Peyer's patch (tissue), 4 donors: Measurements from ENCODE around the gene LRRC15. TPM values are rescaled to one million over a fixed set of nuclear protein-coding genes. Genes with fewer than 3 reads are reported as not detected.

ENCODE experiments used
- DNase-seq, 3 donors: peaks; one replicate each; pipeline ENCODE4 v3.0.0-alpha.2; 2017 to 2019
- H3K27ac ChIP-seq, 4 donors: fragments of 200-600 bp; sonication (generic); one replicate each; pipeline ENCODE4 v1.5.1; 2016 to 2019
- H3K27me3 ChIP-seq, 2 donors: fragments of 200-600 bp; sonication (generic); one replicate each; pipeline ENCODE4 v1.5.1; 2019
- H3K36me3 ChIP-seq, 3 donors: fragments of 200-600 bp; sonication (generic); one replicate each; pipeline ENCODE4 v1.5.1; 2016 to 2019
- H3K4me1 ChIP-seq, 4 donors: fragments of 200-600 bp; sonication (generic); one replicate each; pipeline ENCODE4 v1.5.1; 2016 to 2019
- H3K4me3 ChIP-seq, 4 donors: fragments of 200-600 bp; sonication (generic); 1 replicate in 3 of 4; 2 replicates in 1 of 4; pipeline ENCODE4 v1.5.1; 2016 to 2019; ENCODE audit warnings: mild to moderate bottlenecking in 1 of 4
- H3K9me3 ChIP-seq, 4 donors: fragments of 200-600 bp; sonication (generic); one replicate each; pipeline ENCODE4 v1.5.1; 2016 to 2019; ENCODE audit warnings: mild to moderate bottlenecking in 1 of 4
- POLR2A ChIP-seq, 2 donors: fragments of 450-650 bp; IDR thresholded peaks; one replicate each; pipeline ENCODE4 v1.5.1; 2017; ENCODE audit warnings: antibody characterized with exemption in 2 of 2, mild to moderate bottlenecking in 2 of 2, moderate library complexity in 2 of 2
- total RNA-seq, 4 donors: library from RNA; depleted of rRNA; stranded (reverse); fragments of >200 nt; gene quantifications; one replicate each; pipeline ENCODE4 v1.1.0, GENCODE V29; 2016
- TF ChIP-seq, protein P1 (sequence below), 6 experiments: fragments of 450-650 bp in 4 of 6; fragments of 200-600 bp in 2 of 6; sonication (generic) in 1 of 6; IDR thresholded peaks; one replicate each; pipeline ENCODE4 v1.5.1; 2017 to 2019; ENCODE audit warnings: antibody characterized with exemption in 6 of 6, mild to moderate bottlenecking in 3 of 6, moderate library complexity in 1 of 6

The LRRC15 gene
- total RNA-seq, 4 donors from 2014 or later: 0.28 TPM; not detected in 3

- no peak for DNase-seq
- TF ChIP-seq POLR2A (IDR thresholded peaks at IDR 0.05): no peak
- TF ChIP-seq, protein P1, sequence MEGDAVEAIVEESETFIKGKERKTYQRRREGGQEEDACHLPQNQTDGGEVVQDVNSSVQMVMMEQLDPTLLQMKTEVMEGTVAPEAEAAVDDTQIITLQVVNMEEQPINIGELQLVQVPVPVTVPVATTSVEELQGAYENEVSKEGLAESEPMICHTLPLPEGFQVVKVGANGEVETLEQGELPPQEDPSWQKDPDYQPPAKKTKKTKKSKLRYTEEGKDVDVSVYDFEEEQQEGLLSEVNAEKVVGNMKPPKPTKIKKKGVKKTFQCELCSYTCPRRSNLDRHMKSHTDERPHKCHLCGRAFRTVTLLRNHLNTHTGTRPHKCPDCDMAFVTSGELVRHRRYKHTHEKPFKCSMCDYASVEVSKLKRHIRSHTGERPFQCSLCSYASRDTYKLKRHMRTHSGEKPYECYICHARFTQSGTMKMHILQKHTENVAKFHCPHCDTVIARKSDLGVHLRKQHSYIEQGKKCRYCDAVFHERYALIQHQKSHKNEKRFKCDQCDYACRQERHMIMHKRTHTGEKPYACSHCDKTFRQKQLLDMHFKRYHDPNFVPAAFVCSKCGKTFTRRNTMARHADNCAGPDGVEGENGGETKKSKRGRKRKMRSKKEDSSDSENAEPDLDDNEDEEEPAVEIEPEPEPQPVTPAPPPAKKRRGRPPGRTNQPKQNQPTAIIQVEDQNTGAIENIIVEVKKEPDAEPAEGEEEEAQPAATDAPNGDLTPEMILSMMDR (IDR thresholded peaks at IDR 0.05): no peak
- H3K27ac ChIP-seq: no peak overlapping the region
These were observed 44.7 kb downstream of the LRRC15 start for GRCh38 chr3:194324823-194325327.

GRCh38 chr3:194323785-194324735 is 45.5 kb downstream of the LRRC15 start:
- Histone ChIP-seq H3K9me3 (no peaks in the 10 kb centered on the region), H3K4me3 (peak overlapping the region in 3 of 4 donors; percentile 29 to 43 (median 43)), H3K4me1 (peaks cover 0 to 11% (median 0%) of the 10 kb centered on the region in 4 donors), H3K27me3 (no peaks in the 10 kb centered on the region), H3K36me3 (no peaks in the 10 kb centered on the region), H3K27ac (peak overlapping the region in 2 of 4 donors; percentile 5 to 48)
- DNase-seq: peak; percentile 24 to 70 (median 59)
- TF ChIP-seq POLR2A (IDR thresholded peaks at IDR 0.05): no peak
- TF ChIP-seq, protein P1 (IDR thresholded peaks at IDR 0.05): no peak

More at GRCh38 chr3:194324823-194325327, 44.7 kb downstream of the LRRC15 start:
- Histone ChIP-seq H3K4me3 (no peak overlapping the region), H3K9me3 (no peaks in the 10 kb centered on the region), H3K36me3 (no peaks in the 10 kb centered on the region), H3K4me1 (peaks cover 0 to 11% (median 0%) of the 10 kb centered on the region in 4 donors), H3K27me3 (no peaks in the 10 kb centered on the region)

DNA sequence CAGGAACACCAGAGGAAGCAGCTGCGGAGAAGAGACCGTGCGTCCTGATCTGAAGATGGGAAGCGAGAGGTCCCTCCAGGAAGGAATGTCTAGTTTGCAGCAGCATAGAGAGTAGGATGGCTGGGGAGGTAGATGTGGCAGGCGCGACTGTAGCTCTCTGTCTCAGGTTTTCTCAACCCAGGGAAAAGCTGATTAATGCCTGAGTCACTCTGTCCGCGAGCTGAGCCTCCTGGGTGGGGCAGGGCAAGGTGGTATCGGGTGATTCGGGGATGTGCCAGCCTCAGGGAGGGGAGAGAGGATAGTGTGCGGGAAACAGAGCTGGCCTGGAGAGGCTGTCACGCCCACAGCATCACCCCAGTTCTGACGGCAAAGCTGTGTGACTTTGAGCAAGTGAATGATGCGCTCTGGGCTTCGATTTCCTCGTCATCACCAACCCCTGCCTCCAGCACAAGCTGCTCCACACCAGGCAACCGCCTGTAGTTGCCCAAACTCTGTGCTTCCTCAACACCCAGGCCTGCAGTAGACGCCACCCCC is 46.8 kb downstream of the LRRC15 start:
- H3K4me1 ChIP-seq: peaks cover 0 to 11% (median 0%) of the 10 kb centered on the region in 4 donors
- H3K27ac ChIP-seq: no peak overlapping the region
- no peaks in the 10 kb centered on the region for H3K36me3 ChIP-seq
- no peak overlapping the region for H3K4me3 ChIP-seq
- no peak for TF ChIP-seq POLR2A (IDR thresholded peaks at IDR 0.05)
- TF ChIP-seq, protein P1 (IDR thresholded peaks at IDR 0.05): no peak
- peaks cover 0 to 7% (median 0%) of the 10 kb centered on the region in 4 donors for H3K9me3 ChIP-seq
- no peak for DNase-seq
- H3K27me3 ChIP-seq: no peaks in the 10 kb centered on the region

DNA sequence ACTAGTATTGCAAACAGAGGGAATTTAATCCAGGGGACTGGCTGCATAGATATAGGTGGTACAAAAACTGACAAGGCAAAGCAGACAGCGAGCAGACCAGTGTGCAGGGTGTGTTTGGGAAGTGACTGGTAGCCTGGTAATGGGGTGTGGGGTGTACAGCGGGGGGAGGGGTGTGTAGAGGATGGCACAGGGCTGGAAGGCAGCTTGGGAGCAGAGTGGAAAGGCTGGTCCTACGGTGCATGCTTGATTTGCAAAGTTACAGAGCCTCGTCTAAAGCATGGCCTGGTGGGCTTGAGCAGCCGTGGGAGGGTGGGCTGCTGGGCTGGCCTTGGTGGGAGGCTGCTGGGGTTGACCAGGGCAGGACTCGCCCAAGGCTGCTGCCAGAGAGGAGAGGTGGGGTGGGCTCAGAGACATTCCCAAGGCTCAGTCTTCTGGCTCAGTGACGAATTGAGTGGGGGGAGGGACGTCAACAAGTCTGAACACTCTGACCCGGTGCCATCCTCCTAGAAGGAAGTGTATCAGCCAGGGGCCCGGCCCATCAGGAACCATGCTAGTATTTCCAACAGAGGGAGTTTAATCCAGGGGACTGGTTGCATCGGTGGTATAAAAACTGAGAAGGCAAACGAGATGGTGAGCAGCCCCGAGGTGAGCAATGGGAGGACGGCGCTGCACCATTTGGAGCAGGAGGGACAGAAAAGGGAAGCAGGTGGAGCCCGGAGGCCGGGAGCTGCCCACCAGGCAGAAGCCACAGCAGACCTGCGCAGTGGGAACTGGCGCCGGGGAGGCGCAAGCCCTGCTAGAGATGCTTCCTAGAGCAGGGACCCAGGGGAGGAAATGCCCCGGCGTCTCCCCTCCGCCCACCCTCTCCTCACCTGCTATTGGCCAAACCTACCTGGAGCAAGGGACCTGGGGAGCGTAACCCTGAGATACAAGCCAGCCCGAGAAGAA is 47.6 kb downstream of the LRRC15 start:
- Histone ChIP-seq H3K27me3 (no peaks in the 10 kb centered on the region), H3K4me1 (peaks cover 0 to 11% (median 0%) of the 10 kb centered on the region in 4 donors), H3K27ac (no peak overlapping the region), H3K9me3 (peaks cover 0 to 7% (median 0%) of the 10 kb centered on the region in 4 donors), H3K36me3 (no peaks in the 10 kb centered on the region), H3K4me3 (no peak overlapping the region)
- TF ChIP-seq POLR2A (IDR thresholded peaks at IDR 0.05): no peak
- TF ChIP-seq, protein P1 (IDR thresholded peaks at IDR 0.05): no peak
- no peak for DNase-seq

DNA sequence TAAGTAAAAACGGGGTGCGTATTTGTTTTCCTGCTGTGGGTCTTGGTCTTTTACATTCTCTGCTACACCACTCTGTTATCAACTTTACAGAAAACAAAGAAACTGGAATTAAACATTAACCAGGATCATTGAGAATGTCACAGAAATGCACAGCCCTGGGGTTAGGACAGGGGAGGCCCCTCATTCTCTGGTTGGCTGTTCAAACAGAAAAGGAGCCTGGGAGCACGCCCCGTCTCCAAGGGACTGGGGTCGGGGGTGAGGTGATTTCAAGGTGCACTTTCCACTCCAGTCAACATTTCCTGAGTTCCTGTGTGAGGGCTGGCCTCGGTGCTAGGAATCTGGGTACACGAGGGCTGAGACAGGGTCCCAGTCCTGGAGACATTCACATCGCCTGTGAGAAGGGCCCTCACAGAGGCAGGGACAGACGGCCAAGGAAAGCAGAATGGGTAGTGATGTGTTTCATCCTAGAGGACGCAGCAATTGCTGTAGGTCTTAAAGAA is 48.7 kb downstream of the LRRC15 start:
- no peak for DNase-seq
- H3K9me3 ChIP-seq: peaks cover 0 to 7% (median 0%) of the 10 kb centered on the region in 4 donors
- H3K27ac ChIP-seq: no peak overlapping the region

More for the DNA sequence above, 48.7 kb downstream of the LRRC15 start:
- H3K4me3 ChIP-seq: no peak overlapping the region
- no peaks in the 10 kb centered on the region for H3K36me3 ChIP-seq
- peaks cover 0 to 14% (median 0%) of the 10 kb centered on the region in 4 donors for H3K4me1 ChIP-seq
- TF ChIP-seq, protein P1 (IDR thresholded peaks at IDR 0.05): no peak
- TF ChIP-seq POLR2A (IDR thresholded peaks at IDR 0.05): no peak
- H3K27me3 ChIP-seq: no peaks in the 10 kb centered on the region
